ENCODE results near the gene ABI1.
A peak's percentile ranks its signal among the peaks of the same experiment; 100 is the strongest.

ABI1 gene

DNA sequence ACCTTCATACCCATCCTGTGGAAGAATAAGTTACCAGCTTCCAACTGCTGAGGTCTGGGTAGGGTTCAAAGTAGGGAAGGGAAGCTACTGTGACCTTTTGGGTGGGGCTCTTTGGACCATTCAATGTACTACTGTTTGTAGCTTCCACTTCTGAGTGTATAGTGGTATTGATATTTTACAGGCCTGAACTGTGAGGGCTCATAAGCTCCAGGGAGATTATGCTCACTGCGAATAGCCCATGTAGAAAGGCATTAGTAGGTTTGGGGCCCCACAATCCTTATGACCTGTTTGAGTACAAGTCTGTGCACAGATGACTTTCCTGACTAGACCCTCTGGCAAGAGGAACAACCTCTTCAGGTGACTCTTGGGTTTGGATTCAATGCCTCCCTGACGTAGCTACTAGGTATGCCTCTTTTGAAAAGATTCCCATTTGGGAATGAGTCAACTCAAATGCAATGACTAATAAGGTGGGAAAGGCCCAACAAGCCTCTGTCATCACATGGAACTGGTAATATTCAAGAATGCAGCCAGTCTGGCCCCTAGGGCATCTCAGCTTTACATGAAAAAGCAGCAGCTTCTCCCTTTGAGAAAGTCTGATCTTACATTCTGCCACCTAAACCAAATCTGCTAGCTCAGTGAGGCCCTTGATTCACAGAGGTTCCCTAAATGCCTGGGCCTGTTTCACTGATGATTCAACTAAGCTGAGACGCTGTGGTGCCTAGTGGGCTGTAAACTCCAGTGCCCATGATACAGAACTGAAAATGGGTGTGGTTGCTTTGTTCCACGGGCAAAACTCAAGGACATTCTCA, 79.8 kb downstream of the ABI1 start:
- peak; percentile 42 for DNase-seq (ENCODE audit: low read depth)
- H3K4me3 ChIP-seq (ENCODE audit: low read length), result no peak overlapping the region
- TF ChIP-seq, protein P1, sequence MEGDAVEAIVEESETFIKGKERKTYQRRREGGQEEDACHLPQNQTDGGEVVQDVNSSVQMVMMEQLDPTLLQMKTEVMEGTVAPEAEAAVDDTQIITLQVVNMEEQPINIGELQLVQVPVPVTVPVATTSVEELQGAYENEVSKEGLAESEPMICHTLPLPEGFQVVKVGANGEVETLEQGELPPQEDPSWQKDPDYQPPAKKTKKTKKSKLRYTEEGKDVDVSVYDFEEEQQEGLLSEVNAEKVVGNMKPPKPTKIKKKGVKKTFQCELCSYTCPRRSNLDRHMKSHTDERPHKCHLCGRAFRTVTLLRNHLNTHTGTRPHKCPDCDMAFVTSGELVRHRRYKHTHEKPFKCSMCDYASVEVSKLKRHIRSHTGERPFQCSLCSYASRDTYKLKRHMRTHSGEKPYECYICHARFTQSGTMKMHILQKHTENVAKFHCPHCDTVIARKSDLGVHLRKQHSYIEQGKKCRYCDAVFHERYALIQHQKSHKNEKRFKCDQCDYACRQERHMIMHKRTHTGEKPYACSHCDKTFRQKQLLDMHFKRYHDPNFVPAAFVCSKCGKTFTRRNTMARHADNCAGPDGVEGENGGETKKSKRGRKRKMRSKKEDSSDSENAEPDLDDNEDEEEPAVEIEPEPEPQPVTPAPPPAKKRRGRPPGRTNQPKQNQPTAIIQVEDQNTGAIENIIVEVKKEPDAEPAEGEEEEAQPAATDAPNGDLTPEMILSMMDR (conservative IDR thresholded peaks at IDR 0.05; ENCODE audit: low read depth, low read length), result no peak

DNA sequence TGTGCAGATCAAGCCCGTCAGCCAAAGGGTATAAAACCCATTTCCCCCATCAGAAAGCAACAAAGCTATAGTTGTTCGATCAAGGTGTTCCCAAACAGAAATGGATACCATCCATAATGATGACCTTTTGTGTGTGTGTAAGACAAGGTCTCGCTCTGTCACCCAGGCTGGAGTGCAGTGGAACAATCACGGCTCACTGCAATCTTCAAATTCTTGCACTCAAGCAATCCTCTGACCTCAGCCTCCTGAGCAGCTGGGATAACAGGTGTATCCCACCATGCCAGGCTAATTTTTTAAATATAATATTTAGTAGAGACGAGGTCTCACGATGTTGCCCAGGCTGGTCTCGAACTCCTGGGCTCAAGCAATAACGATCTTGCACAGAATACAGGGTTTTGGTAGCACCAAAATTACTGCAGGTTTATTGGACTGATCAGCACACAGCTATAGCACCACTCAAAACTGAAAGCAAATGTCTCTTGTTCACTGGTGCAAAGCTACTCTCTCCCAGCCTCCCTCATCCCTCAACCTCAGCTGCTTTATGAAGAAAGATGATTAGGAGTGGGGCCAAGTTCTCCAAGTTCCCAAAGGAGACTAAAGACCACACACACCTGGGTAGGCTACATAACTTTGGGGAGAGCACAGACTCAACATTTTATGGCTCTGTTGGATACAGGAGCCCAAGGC, 80.5 kb downstream of the ABI1 start:
- TF ChIP-seq, protein P1 (conservative IDR thresholded peaks at IDR 0.05; ENCODE audit: low read depth, low read length), result no peak
- H3K4me3 ChIP-seq (ENCODE audit: low read length), result no peak overlapping the region
- DNase-seq (ENCODE audit: low read depth), result no peak

DNA sequence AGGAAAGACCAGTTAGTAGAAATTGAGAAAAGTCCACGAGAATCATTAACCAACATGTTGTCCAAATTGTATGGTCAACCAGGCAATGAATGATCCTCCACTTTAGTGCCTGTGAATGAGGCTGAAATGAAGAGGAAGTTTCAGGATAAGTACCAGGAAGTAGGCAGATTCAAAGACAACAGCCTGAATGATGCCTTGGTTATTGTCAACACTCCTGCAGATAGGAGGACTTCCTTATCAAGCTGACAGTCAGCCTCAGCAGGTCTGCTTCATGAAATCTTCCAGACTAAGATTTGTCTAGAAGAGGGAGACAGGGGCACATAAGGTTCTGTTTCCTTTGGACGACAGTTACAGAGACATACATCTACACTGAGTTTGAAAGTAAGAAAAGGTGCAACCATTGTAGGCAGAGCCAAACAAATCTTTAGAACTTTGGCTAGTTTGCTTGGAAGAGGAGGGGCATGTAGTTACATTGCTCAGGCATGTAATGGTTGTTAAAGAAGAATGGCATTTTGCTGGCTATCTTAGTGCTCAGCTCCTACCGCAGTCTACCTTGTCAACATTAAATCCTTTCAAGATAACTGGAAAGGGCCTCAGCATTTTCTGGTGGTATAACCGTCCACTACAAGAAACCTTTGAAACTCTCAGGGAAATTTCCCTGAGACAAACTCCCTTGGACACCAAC, 81.4 kb downstream of the ABI1 start:
- no peak overlapping the region for H3K4me3 ChIP-seq (ENCODE audit: low read length)
- TF ChIP-seq, protein P1 (conservative IDR thresholded peaks at IDR 0.05; ENCODE audit: low read depth, low read length), result no peak
- DNase-seq (ENCODE audit: low read depth), result no peak

DNA sequence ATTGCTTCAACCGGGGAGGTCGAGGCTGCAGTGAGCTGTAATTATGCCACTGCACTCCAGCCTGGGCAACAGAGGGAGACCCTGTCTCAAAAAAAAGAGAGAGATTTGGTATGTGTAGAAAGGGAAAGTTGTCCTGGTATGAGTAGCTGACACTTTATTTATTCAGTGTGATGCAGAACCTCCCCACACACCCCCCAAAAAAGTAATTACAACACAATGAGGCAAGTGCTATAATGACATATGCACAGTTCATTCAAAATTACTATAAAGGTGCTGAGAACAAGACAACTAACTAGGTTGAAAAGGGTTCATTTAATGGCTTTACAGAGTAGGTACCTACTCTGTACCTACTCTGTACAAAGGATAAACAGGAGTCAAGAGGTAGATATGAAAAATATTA, 83.1 kb downstream of the ABI1 start:
- DNase-seq (ENCODE audit: low read depth), result no peak
- TF ChIP-seq, protein P1 (conservative IDR thresholded peaks at IDR 0.05; ENCODE audit: low read depth, low read length), result no peak
- H3K4me3 ChIP-seq (ENCODE audit: low read length), result no peak overlapping the region

DNA sequence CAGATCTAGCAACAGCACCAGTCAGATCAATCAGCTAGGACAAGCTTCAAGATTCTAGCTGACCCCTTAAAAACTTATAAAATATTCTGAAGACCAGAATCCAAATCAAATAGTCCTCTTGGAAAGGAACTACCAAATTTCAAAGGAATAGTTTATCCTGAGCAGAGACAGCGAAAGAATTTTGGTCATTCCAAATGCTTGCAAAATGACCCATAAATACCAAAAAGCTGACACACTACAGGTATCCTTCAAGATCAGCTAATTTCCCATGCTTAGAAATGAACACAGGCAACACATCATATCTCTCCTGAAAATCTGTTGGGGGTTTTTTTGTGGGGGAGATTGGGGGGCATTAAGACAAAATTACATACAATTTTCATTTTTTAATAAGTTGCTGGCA, 84.5 kb downstream of the ABI1 start:
- no peak overlapping the region for H3K4me3 ChIP-seq (ENCODE audit: low read length)
- TF ChIP-seq, protein P1 (conservative IDR thresholded peaks at IDR 0.05; ENCODE audit: low read depth, low read length), result no peak
- DNase-seq (ENCODE audit: low read depth), result no peak

DNA sequence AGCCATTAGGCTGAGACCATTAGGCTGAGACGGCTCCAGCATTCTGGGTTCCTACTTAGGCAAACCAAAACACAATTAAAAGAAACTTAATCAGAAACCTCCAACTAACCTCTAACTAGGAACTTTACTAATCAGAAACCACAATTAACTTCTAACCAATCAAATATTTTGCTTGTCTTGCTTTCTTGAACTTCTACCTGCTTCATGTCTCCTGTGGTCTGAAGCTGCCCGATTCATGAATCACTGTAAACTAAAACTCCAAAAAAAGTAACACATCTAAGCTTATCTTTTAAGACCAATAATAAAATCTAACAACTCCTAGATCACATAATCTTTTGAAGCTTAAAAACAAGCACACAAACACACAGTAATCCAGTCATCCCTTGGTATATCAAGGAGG, 87.1 kb downstream of the ABI1 start:
- H3K4me3 ChIP-seq (ENCODE audit: low read length), result no peak overlapping the region
- DNase-seq (ENCODE audit: low read depth), result no peak
- TF ChIP-seq, protein P1 (conservative IDR thresholded peaks at IDR 0.05; ENCODE audit: low read depth, low read length), result no peak
